ENCODE measurements around the gene HIPK1. TPM values are rescaled to one million over a fixed set of nuclear protein-coding genes. Genes with fewer than 3 reads are reported as not detected.
A peak's percentile ranks its signal among the peaks of the same experiment; 100 is the strongest.

HIPK1 gene
- polyA plus RNA-seq, 1 donor from 2014 or later = 6.1 TPM

GRCh38 chr1:113929750-113930498 lies 800 bp downstream of the HIPK1 start:
- H3K4me1 Mint-ChIP-seq = peaks cover 42 to 54% (median 51%) of the 10 kb centered on the region in 3 donors
- H3K9me3 Mint-ChIP-seq = no peaks in the 10 kb centered on the region
- H3K4me3 Mint-ChIP-seq = peak overlapping the region; percentile 98 to 100 (median 99)
- no peaks in the 10 kb centered on the region for H3K27me3 Mint-ChIP-seq
- peak overlapping the region; percentile 94 to 100 (median 98) for H3K27ac Mint-ChIP-seq
- H3K36me3 Mint-ChIP-seq = peaks cover 2% of the 10 kb centered on the region

- peaks cover 44 to 58% (median 55%) of the 10 kb centered on the region in 3 donors for H3K4me1 Mint-ChIP-seq
- peak overlapping the region; percentile 94 to 98 (median 98) for H3K27ac Mint-ChIP-seq
- peaks cover 2% of the 10 kb centered on the region for H3K36me3 Mint-ChIP-seq
- no peaks in the 10 kb centered on the region for H3K27me3 Mint-ChIP-seq
- H3K9me3 Mint-ChIP-seq = no peaks in the 10 kb centered on the region
- peak overlapping the region; percentile 95 to 99 (median 98) for H3K4me3 Mint-ChIP-seq
Observed at GRCh38 chr1:113930499-113931161, 1.5 kb downstream of the HIPK1 start.

DNA sequence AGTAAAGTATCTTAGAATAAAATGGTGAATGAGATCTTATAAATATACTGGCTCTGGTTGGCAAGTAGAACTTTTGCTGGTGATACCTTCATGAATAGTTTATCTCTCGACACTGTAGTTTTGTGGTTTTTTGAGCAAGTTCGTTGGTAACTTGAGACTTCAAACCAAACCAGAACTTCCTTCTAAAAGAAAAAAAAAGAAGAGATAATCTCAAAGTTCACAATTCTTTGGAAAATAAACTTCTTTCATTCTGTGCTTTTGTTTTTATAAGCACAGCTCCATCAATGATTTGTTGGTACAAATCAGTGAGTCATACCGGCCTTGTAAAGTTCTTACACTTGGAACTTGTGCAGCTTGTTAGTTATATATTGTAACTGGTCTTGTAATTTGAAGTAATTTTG lies 2.3 kb downstream of the HIPK1 start:
- peak overlapping the region; percentile 94 to 98 (median 98) for H3K27ac Mint-ChIP-seq
- peaks cover 2% of the 10 kb centered on the region for H3K36me3 Mint-ChIP-seq
- H3K27me3 Mint-ChIP-seq = no peaks in the 10 kb centered on the region
- peak overlapping the region; percentile 95 to 99 (median 98) for H3K4me3 Mint-ChIP-seq
- H3K4me1 Mint-ChIP-seq = peaks cover 49 to 62% (median 60%) of the 10 kb centered on the region in 3 donors
- no peaks in the 10 kb centered on the region for H3K9me3 Mint-ChIP-seq

- H3K4me1 Mint-ChIP-seq = peaks cover 52 to 62% (median 61%) of the 10 kb centered on the region in 3 donors
Observed at GRCh38 chr1:113934006-113934405, 4.9 kb downstream of the HIPK1 start.

DNA sequence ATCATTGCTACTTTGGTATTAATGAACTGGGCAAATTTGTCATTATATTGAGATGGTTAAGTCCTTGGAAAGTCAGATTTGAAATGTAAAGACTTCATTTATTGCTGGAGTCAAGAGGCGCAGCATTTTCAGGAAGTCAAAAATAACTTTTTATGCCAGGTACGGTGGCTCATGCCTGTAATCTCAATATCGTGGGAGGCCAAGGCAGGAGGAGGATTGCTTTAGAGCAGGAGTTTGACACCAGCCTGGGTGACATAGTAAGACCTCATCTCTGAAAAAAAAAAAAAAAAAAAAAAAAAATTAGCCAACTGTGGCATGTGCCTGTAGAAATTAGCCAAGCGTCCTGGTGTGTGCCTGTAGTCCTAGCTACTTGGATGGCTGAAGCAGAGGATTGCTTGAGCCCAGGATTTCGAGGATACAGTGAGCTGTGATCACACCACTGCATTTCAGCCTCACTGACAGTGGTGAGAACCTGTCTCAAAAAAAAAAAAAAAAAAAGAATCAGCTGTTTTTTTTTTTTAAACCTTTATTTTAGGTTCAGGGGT lies 5.5 kb downstream of the HIPK1 start:
- no peak overlapping the region for H3K4me3 Mint-ChIP-seq
- H3K36me3 Mint-ChIP-seq = peaks cover 3% of the 10 kb centered on the region
- H3K4me1 Mint-ChIP-seq = peaks cover 57 to 65% (median 65%) of the 10 kb centered on the region in 3 donors
- no peaks in the 10 kb centered on the region for H3K27me3 Mint-ChIP-seq
- H3K27ac Mint-ChIP-seq = no peak overlapping the region
- no peaks in the 10 kb centered on the region for H3K9me3 Mint-ChIP-seq

More at GRCh38 chr1:113934006-113934405, 4.9 kb downstream of the HIPK1 start:
- no peaks in the 10 kb centered on the region for H3K27me3 Mint-ChIP-seq
- H3K27ac Mint-ChIP-seq = peak overlapping the region in 1 of 3 donors; percentile 13
- H3K36me3 Mint-ChIP-seq = peaks cover 3% of the 10 kb centered on the region
- no peaks in the 10 kb centered on the region for H3K9me3 Mint-ChIP-seq
- H3K4me3 Mint-ChIP-seq = peak overlapping the region in 1 of 4 donors; percentile 98

DNA sequence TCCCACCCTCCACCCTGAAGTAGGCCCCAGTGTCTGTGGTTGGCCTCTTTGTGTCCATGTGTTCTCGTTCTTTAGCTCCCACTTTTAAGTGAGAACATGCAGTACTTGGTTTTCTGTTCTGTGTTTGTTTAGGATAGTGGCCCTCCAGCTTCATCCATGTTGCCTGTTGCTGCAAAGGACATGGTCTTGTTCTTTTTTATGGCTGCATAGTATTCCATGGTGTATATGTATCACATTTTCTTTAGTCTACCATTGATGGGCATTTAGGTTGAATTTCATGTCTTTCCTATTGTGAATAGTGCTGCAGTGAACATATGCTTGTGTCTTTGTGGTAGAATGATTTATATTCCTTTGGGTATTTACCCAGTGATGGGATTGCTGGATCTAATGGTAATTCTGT lies 6.1 kb downstream of the HIPK1 start:
- Mint-ChIP-seq H3K36me3 (peaks cover 3% of the 10 kb centered on the region), H3K4me3 (peak overlapping the region in 1 of 4 donors; percentile 2), H3K27me3 (no peaks in the 10 kb centered on the region), H3K4me1 (peaks cover 57 to 69% (median 67%) of the 10 kb centered on the region in 3 donors), H3K9me3 (no peaks in the 10 kb centered on the region), H3K27ac (no peak overlapping the region)

- H3K36me3 Mint-ChIP-seq = peaks cover 3% of the 10 kb centered on the region
- peak overlapping the region in 1 of 3 donors; percentile 40 for H3K27ac Mint-ChIP-seq
- H3K27me3 Mint-ChIP-seq = no peaks in the 10 kb centered on the region
- H3K4me3 Mint-ChIP-seq = peak overlapping the region in 1 of 4 donors; percentile 2
- H3K4me1 Mint-ChIP-seq = peaks cover 49 to 67% (median 67%) of the 10 kb centered on the region in 3 donors
- H3K9me3 Mint-ChIP-seq = no peaks in the 10 kb centered on the region
Observed at GRCh38 chr1:113935970-113936369, 6.8 kb downstream of the HIPK1 start.

- Mint-ChIP-seq H3K4me3 (peak overlapping the region in 1 of 4 donors; percentile 1), H3K4me1 (peaks cover 43 to 59% (median 56%) of the 10 kb centered on the region in 3 donors), H3K9me3 (no peaks in the 10 kb centered on the region), H3K27me3 (no peaks in the 10 kb centered on the region), H3K27ac (peak overlapping the region in 1 of 3 donors; percentile 67), H3K36me3 (peaks cover 3% of the 10 kb centered on the region)
Observed at GRCh38 chr1:113937146-113937545, 8.0 kb downstream of the HIPK1 start.

- peaks cover 7% of the 10 kb centered on the region for H3K36me3 Mint-ChIP-seq
- H3K27me3 Mint-ChIP-seq = no peaks in the 10 kb centered on the region
- no peaks in the 10 kb centered on the region for H3K9me3 Mint-ChIP-seq
- H3K4me3 Mint-ChIP-seq = no peak overlapping the region
- peak overlapping the region in 1 of 3 donors; percentile 21 for H3K27ac Mint-ChIP-seq
- peaks cover 39 to 53% (median 49%) of the 10 kb centered on the region in 3 donors for H3K4me1 Mint-ChIP-seq
Observed at GRCh38 chr1:113938192-113938591, 9.1 kb downstream of the HIPK1 start.

DNA sequence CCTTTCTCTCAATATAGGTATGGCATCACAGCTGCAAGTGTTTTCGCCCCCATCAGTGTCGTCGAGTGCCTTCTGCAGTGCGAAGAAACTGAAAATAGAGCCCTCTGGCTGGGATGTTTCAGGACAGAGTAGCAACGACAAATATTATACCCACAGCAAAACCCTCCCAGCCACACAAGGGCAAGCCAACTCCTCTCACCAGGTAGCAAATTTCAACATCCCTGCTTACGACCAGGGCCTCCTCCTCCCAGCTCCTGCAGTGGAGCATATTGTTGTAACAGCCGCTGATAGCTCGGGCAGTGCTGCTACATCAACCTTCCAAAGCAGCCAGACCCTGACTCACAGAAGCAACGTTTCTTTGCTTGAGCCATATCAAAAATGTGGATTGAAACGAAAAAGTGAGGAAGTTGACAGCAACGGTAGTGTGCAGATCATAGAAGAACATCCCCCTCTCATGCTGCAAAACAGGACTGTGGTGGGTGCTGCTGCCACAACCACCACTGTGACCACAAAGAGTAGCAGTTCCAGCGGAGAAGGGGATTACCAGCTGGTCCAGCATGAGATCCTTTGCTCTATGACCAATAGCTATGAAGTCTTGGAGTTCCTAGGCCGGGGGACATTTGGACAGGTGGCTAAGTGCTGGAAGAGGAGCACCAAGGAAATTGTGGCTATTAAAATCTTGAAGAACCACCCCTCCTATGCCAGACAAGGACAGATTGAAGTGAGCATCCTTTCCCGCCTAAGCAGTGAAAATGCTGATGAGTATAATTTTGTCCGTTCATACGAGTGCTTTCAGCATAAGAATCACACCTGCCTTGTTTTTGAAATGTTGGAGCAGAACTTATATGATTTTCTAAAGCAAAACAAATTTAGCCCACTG lies 11.5 kb downstream of the HIPK1 start:
- H3K9me3 Mint-ChIP-seq = no peaks in the 10 kb centered on the region
- H3K36me3 Mint-ChIP-seq = peaks cover 8% of the 10 kb centered on the region
- peak overlapping the region in 2 of 4 donors; percentile 44 to 61 for H3K4me3 Mint-ChIP-seq
- H3K4me1 Mint-ChIP-seq = peaks cover 32 to 38% (median 33%) of the 10 kb centered on the region in 3 donors
- no peaks in the 10 kb centered on the region for H3K27me3 Mint-ChIP-seq
- peak overlapping the region; percentile 29 to 82 (median 79) for H3K27ac Mint-ChIP-seq

- Mint-ChIP-seq H3K4me3 (peak overlapping the region in 1 of 4 donors; percentile 31), H3K36me3 (peaks cover 8% of the 10 kb centered on the region), H3K27me3 (no peaks in the 10 kb centered on the region), H3K4me1 (peaks cover 31 to 37% (median 34%) of the 10 kb centered on the region in 3 donors), H3K9me3 (no peaks in the 10 kb centered on the region), H3K27ac (peak overlapping the region in 2 of 3 donors; percentile 29 to 82)
Observed at GRCh38 chr1:113941245-113941559, 12.1 kb downstream of the HIPK1 start.

DNA sequence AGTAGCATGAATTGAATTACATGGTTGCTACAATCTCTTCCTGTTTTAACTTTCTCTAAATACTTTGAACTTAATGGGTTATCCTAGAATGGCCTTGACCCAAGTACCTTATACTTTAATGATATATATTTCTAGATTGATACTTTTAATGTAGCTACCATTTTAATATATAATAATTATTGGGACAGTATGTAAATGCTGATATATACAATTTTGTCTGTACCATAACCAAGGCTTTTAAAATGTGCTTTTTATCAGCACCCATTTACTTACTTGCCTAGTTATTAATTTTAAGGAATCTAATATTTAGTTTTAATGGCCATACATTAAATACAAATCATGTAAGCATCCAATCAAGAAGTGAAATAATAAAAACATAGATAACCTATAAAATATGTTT lies 13.4 kb downstream of the HIPK1 start:
- Mint-ChIP-seq H3K4me1 (peaks cover 38 to 41% (median 41%) of the 10 kb centered on the region in 3 donors), H3K4me3 (no peak overlapping the region), H3K36me3 (peaks cover 6% of the 10 kb centered on the region), H3K9me3 (no peaks in the 10 kb centered on the region), H3K27me3 (no peaks in the 10 kb centered on the region), H3K27ac (no peak overlapping the region)

- no peaks in the 10 kb centered on the region for H3K27me3 Mint-ChIP-seq
- no peak overlapping the region for H3K4me3 Mint-ChIP-seq
- H3K4me1 Mint-ChIP-seq = peaks cover 33 to 41% (median 40%) of the 10 kb centered on the region in 3 donors
- peak overlapping the region in 1 of 3 donors; percentile 54 for H3K27ac Mint-ChIP-seq
- H3K9me3 Mint-ChIP-seq = no peaks in the 10 kb centered on the region
- peaks cover 6% of the 10 kb centered on the region for H3K36me3 Mint-ChIP-seq
Observed at GRCh38 chr1:113943028-113943811, 14.1 kb downstream of the HIPK1 start.

DNA sequence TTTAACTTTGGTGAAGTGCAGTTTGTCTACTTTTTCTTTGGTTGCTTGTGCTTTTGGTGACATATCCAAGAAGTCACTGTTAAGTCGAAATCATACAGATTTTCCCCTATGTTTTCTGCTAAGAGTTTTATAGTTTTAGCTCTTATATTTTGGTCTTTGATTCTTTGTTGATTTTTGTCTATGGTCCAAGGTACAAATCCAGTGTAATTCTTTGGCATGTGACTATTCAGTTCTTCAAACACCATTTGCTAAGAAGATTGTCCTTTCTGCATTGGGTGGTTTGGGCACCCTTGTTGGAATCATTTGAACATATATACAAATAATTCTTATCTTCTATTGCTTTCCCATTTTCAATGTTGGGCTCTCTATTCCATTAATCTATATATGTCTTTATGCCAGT lies 16.2 kb downstream of the HIPK1 start:
- Mint-ChIP-seq H3K9me3 (no peaks in the 10 kb centered on the region), H3K27ac (peak overlapping the region in 1 of 3 donors; percentile 71), H3K4me1 (peaks cover 26 to 33% (median 33%) of the 10 kb centered on the region in 3 donors), H3K4me3 (no peak overlapping the region), H3K36me3 (peaks cover 6% of the 10 kb centered on the region), H3K27me3 (no peaks in the 10 kb centered on the region)

All from IgD-negative memory B cell (primary cell).